BJ (cell line): ENCODE data around the gene LRP1B. TPM values are rescaled to one million over a fixed set of nuclear protein-coding genes. Genes with fewer than 3 reads are reported as not detected.

ENCODE experiments used
- CTCF ChIA-PET: fragments of 350-600 bp; formaldehyde crosslinking; extraction: SDS; loops from one replicate; lab custom pipeline; 2021; ENCODE audit warnings: antibody characterized with exemption, inconsistent platforms; lab: Yijun Ruan, JAX
- POLR2A ChIA-PET: fragments of 300-600 bp; sonication (Branson Sonifier 250); formaldehyde crosslinking; extraction: SDS; loops from one replicate; lab custom pipeline; 2021; ENCODE audit warnings: antibody characterized with exemption; lab: Charles Lee
- DNase-seq: peaks from one replicate; pipeline ENCODE4 v3.0.0-alpha.2; 2011; ENCODE audit warnings: low read depth
- H3K27me3 ChIP-seq: 2 replicates; pipeline ENCODE4 v1.6.0; 2011; ENCODE audit warnings: low read length; ENCODE audit not compliant: control insufficient read depth, insufficient read depth
- H3K36me3 ChIP-seq: 2 replicates; pipeline ENCODE4 v1.5.1; 2011; ENCODE audit warnings: low read length; ENCODE audit not compliant: control insufficient read depth, insufficient read depth
- H3K4me3 ChIP-seq: 2 replicates; pipeline ENCODE4 v1.5.1; 2011; ENCODE audit warnings: low read depth, mild to moderate bottlenecking, control low read depth, low read length
- polyA plus RNA-seq: library from polyadenylated mRNA; depleted of rRNA; stranded (reverse); fragments of >200 nt; gene quantifications from 2 replicates; pipeline ENCODE4 v1.2.3, GENCODE V29; 2011
- TF ChIP-seq, protein P1 (sequence below): IDR thresholded peaks from 2 replicates; pipeline ENCODE4 v1.5.1; 2011; ENCODE audit warnings: low read depth, mild to moderate bottlenecking, control low read depth, inconsistent platforms, low read length, moderate library complexity; ENCODE audit not compliant: insufficient read depth

Gene LRP1B
- polyA plus RNA-seq, 1 experiment, result 0.04 TPM

DNA sequence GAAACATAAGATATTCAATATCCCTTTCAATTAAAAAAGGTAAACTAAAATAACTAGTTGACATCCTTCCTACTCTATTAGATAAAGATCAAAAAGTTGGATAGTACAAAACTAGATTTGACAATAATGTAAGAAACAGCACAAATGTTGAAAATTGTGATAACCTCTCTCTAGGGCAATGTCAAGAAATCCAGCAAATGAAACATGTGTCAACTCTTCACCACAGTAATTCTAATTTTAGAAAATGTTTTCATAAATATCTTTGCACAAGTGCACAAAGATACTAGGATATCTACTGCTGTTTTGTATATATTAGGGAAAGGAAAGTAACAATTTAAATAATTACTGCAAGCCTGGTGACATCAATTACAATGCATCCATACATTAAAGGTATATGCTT is 1220.1 kb downstream of the LRP1B start:
- CTCF ChIA-PET, result no interaction called here
- H3K4me3 ChIP-seq, result no peak overlapping the region
- H3K27me3 ChIP-seq, result no peaks in the 10 kb centered on the region
- POLR2A ChIA-PET, result no interaction called here
- TF ChIP-seq, protein P1, sequence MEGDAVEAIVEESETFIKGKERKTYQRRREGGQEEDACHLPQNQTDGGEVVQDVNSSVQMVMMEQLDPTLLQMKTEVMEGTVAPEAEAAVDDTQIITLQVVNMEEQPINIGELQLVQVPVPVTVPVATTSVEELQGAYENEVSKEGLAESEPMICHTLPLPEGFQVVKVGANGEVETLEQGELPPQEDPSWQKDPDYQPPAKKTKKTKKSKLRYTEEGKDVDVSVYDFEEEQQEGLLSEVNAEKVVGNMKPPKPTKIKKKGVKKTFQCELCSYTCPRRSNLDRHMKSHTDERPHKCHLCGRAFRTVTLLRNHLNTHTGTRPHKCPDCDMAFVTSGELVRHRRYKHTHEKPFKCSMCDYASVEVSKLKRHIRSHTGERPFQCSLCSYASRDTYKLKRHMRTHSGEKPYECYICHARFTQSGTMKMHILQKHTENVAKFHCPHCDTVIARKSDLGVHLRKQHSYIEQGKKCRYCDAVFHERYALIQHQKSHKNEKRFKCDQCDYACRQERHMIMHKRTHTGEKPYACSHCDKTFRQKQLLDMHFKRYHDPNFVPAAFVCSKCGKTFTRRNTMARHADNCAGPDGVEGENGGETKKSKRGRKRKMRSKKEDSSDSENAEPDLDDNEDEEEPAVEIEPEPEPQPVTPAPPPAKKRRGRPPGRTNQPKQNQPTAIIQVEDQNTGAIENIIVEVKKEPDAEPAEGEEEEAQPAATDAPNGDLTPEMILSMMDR, result no peak
- no peaks in the 10 kb centered on the region for H3K36me3 ChIP-seq
- DNase-seq, result no peak

DNA sequence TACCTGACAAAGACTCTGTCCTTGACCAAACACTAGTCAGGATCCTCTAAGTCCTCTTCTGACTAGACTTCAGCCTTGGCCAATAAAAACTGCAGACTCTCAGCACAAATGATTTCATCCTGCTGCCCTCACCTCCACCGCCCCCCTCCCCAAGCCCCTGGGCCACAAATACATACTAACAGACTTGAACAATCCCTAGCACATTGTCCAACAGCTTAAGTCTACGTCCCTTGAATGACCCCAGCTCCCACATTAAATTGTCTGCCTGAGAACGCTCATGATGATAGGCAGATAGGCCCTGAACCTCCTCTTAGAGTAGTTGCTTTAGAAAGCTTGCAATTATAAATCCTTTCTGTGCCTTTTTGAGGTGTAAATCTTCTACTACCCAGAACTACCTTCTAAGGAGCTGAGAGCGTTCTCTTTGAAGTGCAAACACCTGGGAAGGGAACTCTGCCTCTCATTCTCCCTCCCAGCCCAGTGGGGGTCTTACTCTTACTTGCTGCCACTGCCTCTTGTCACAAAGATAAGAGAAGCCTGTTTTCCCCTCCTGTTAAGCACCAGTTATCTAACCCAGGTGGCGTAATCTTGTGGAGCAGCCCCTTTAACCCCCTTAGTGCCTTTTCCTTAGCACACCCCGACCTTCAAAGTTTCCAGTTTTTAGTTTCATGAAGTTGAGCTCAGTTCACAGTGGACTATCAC is 1225.6 kb downstream of the LRP1B start:
- POLR2A ChIA-PET, result no interaction called here
- TF ChIP-seq, protein P1, result no peak
- H3K4me3 ChIP-seq, result no peak overlapping the region

DNA sequence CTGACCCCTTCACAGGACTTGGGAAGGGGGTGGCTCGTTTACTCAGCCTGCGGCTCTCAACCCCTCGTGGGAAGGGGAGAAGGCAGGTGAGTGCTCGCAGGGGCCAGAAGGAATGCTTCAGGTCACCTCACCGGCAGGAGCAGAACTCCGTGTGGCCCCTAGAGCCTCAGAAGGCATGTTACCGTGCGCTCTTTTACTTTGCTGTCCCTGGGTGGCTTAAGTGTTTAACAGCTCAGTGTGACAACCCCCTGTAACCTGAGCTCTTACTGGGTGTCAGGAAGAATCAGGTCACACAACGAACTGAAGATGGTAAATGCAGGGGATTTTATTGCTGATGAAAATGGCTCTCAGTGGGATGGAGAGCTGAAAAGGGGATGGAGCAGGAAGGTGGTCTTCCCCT is 1235.4 kb downstream of the LRP1B start:
- CTCF ChIA-PET, result interaction anchor here (0.9 kb wide), 1 partner anchor 12 kb away, joined by 4 read pairs; no protein-coding TSS in a partner anchor
- DNase-seq, result no peak
- Histone ChIP-seq H3K4me3 (no peak overlapping the region), H3K36me3 (no peaks in the 10 kb centered on the region), H3K27me3 (no peaks in the 10 kb centered on the region)
- POLR2A ChIA-PET, result no interaction called here
- TF ChIP-seq, protein P1, result no peak

More for the DNA sequence above, 1225.6 kb downstream of the LRP1B start:
- CTCF ChIA-PET, result no interaction called here
- H3K36me3 ChIP-seq, result no peaks in the 10 kb centered on the region
- no peaks in the 10 kb centered on the region for H3K27me3 ChIP-seq
- no peak for DNase-seq

DNA sequence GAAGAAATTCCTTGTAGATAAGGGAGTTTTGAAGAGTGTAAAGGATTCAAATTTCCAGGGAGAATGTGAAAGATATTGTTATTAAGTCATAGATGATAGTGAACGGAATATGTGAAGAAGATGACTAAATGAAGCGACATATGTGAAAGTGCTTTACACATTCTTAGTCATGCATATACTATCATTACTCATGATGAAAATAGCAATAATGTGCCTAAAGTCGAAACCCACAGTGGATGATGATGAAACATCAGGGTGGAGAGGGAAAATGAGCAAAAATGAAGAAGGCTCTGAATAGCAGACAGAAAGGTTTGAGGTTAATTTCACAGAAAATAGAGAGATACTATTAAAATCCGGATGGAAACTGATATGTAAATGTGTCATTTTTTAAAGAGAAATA is 1237.1 kb downstream of the LRP1B start:
- Histone ChIP-seq H3K27me3 (no peaks in the 10 kb centered on the region), H3K4me3 (no peak overlapping the region), H3K36me3 (no peaks in the 10 kb centered on the region)
- ChIA-PET POLR2A (no interaction called here), CTCF (no interaction called here)
- TF ChIP-seq, protein P1, result no peak
- DNase-seq, result peak; percentile 13

DNA sequence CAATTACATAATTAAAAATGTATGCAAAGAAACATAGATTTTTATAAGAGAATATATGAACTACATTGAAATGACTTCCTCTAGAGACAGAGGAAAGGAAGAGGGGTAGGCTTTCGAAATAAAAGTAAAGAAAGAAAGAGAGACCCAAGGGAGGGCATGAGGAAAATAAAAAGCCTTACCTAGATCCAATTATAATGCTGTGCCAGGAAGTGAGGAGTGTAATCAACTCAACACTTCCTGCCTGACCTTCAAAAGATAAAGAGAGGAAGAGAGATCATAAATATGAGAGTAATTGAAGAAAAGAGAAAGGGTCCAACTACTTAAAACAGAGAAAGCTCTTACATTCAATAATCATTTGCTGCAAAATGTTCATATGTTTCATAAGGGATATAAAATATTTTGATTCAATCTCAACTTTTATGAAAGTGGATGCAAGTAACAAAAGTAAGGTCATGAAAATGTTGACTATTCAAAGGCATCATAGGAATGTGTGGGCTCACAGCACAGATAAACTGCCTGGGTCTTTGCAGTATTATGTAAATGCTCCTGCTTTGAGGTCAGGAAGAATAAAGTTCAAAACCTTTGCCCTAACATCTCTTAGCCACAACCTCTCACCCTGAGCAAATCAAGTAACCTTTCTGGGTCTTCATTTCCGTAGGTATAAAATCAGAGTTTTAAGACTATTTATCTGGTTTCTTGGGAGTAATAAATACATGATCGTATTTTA is 1237.7 kb downstream of the LRP1B start:
- POLR2A ChIA-PET, result no interaction called here
- Histone ChIP-seq H3K27me3 (no peaks in the 10 kb centered on the region), H3K4me3 (no peak overlapping the region), H3K36me3 (no peaks in the 10 kb centered on the region)
- CTCF ChIA-PET, result no interaction called here
- DNase-seq, result no peak
- TF ChIP-seq, protein P1, result no peak
